HCT116 (cell line): ENCODE data around the gene DDX20. TPM values are rescaled to one million over a fixed set of nuclear protein-coding genes. Genes with fewer than 3 reads are reported as not detected.

Experiments used
- ATAC-seq: fragments of 200-7000 bp; cut with Tn5 transposase; 2 replicates; pipeline ENCODE4 v1.9.1; 2020; ENCODE audit warnings: mild to moderate bottlenecking, moderate library complexity
- BruUV-seq: library from RNA; stranded (reverse); fragments of 400-500 nt; replicated peaks from 2 replicates; lab custom pipeline; 2021; lab: Mats Ljungman, UMichigan
- CTCF ChIA-PET: fragments of 300-600 bp; sonication (Branson Sonifier 250); formaldehyde crosslinking; loops from one replicate; lab custom pipeline; 2021; ENCODE audit warnings: antibody characterized with exemption; lab: Charles Lee
- POLR2A ChIA-PET: fragments of 300-600, 350-600 bp; sonication (Branson Sonifier 250); formaldehyde crosslinking; loops from one replicate; lab custom pipeline; 2021; ENCODE audit warnings: antibody characterized with exemption; lab: Charles Lee
- RAD21 ChIA-PET, 2 experiments: fragments of 300-600 bp; sonication (Branson Sonifier 250); formaldehyde crosslinking; loops; one replicate each; lab custom pipeline; 2023; ENCODE audit warnings: low total read pairs in 2 of 2; ENCODE audit not compliant: uncharacterized antibody in 2 of 2, unreplicated experiment in 2 of 2, low non-redundant PET in 1 of 2; lab: Charles Lee
- DNase-seq: peaks from one replicate; pipeline ENCODE4 v3.0.0-alpha.2; 2010; ENCODE audit warnings: low read depth, low spot score
- H2AFZ ChIP-seq: fragments of 200-600 bp; shearing (Covaris generic), sonication (generic); 2 replicates; pipeline ENCODE4 v1.6.1; 2017; ENCODE audit warnings: low read depth, mixed run types, mixed read lengths, antibody characterized with exemption, low read length; ENCODE audit not compliant: poor library complexity, severe bottlenecking
- H3K27ac ChIP-seq: 2 replicates; pipeline ENCODE4 v1.5.1; 2012; ENCODE audit warnings: low read depth, low read length
- H3K27me3 ChIP-seq: fragments of 200-600 bp; sonication (generic); 2 replicates; pipeline ENCODE4 v1.6.1; 2016; ENCODE audit warnings: mixed run types, low read length, mixed read lengths; ENCODE audit not compliant: insufficient read depth
- H3K36me3 ChIP-seq, 2 experiments: fragments of 200-500 bp in 1 of 2; fragments of 200-600 bp in 1 of 2; sonication (Bioruptor generic) in 1 of 2; sonication (generic) in 1 of 2; 2 replicates each; pipeline versions ENCODE4 v1.5.1 to v1.6.1; 2014 to 2016; ENCODE audit warnings: low read length in 2 of 2, inconsistent platforms in 1 of 2, mixed read lengths in 1 of 2, mixed run types in 1 of 2; ENCODE audit not compliant: insufficient read depth in 2 of 2, control insufficient read depth in 1 of 2
- H3K4me1 ChIP-seq, 2 experiments: fragments of 200-600 bp in 1 of 2; sonication (generic) in 1 of 2; 2 replicates each; pipeline versions ENCODE4 v1.5.1 to v1.6.1; 2012 to 2017; ENCODE audit warnings: low read length in 2 of 2, inconsistent platforms in 1 of 2, mild to moderate bottlenecking in 1 of 2, mixed read lengths in 1 of 2, mixed run types in 1 of 2, moderate library complexity in 1 of 2; ENCODE audit not compliant: insufficient read depth in 2 of 2, control insufficient read depth in 1 of 2
- H3K4me2 ChIP-seq: fragments of 200-600 bp; sonication (generic); 2 replicates; pipeline ENCODE4 v1.6.1; 2017; ENCODE audit warnings: mixed run types, low read length, mixed read lengths
- H3K4me3 ChIP-seq, 2 experiments: fragments of 200-600 bp in 1 of 2; sonication (generic) in 1 of 2; replicated peaks in 1 of 2; 2 replicates each; pipeline ENCODE4 v1.5.1; 2011 to 2016; ENCODE audit warnings: low read length in 2 of 2, control low read depth in 1 of 2, low read depth in 1 of 2, mild to moderate bottlenecking in 1 of 2, mixed read lengths in 1 of 2, mixed run types in 1 of 2
- H3K79me2 ChIP-seq: fragments of 200-600 bp; sonication (generic); 2 replicates; pipeline ENCODE4 v1.6.1; 2017; ENCODE audit warnings: mild to moderate bottlenecking, mixed run types, low read length, moderate library complexity, mixed read lengths; ENCODE audit not compliant: insufficient read depth
- H3K9ac ChIP-seq: fragments of 200-600 bp; sonication (generic); 2 replicates; pipeline ENCODE4 v1.6.1; 2016; ENCODE audit warnings: low read length, mixed read lengths
- H3K9me2 ChIP-seq: fragments of 200-600 bp; sonication (generic), shearing (Covaris generic); 2 replicates; pipeline ENCODE4 v1.6.1; 2017; ENCODE audit warnings: mixed run types, mild to moderate bottlenecking, moderate library complexity; ENCODE audit not compliant: insufficient read depth
- H3K9me3 ChIP-seq, 2 experiments: fragments of 200-500 bp in 1 of 2; fragments of 200-600 bp in 1 of 2; sonication (Bioruptor generic) in 1 of 2; sonication (generic) in 1 of 2; 2 replicates each; pipeline ENCODE4 v1.6.1; 2014 to 2017; ENCODE audit warnings: low read length in 2 of 2, mixed read lengths in 2 of 2, inconsistent platforms in 1 of 2, low read depth in 1 of 2, mild to moderate bottlenecking in 1 of 2, mixed run types in 1 of 2, moderate library complexity in 1 of 2; ENCODE audit not compliant: control insufficient read depth in 1 of 2, insufficient read depth in 1 of 2
- H4K20me1 ChIP-seq: fragments of 200-600 bp; sonication (generic), shearing (Covaris generic); 2 replicates; pipeline ENCODE4 v1.6.1; 2017; ENCODE audit warnings: mixed run types, mild to moderate bottlenecking, moderate library complexity; ENCODE audit not compliant: insufficient read depth
- ATF3 ChIP-seq: IDR thresholded peaks from 2 replicates; pipeline ENCODE4 v1.6.1; 2012
- CBX3 ChIP-seq: IDR thresholded peaks from 2 replicates; pipeline ENCODE4 v1.6.1; 2012; ENCODE audit warnings: low read depth
- EGR1 ChIP-seq: IDR thresholded peaks from 2 replicates; pipeline ENCODE4 v1.6.1; 2012; ENCODE audit warnings: low read depth
- EZH2phosphoT487 ChIP-seq: fragments of 200-600 bp; IDR thresholded peaks from 2 replicates; pipeline ENCODE4 v1.6.1; 2018; ENCODE audit warnings: antibody characterized with exemption, borderline replicate concordance
- JUND ChIP-seq: IDR thresholded peaks from 2 replicates; pipeline ENCODE4 v1.6.1; 2012
- POLR2A ChIP-seq: IDR thresholded peaks from 2 replicates; pipeline ENCODE4 v1.7.0; 2011; ENCODE audit warnings: borderline replicate concordance; ENCODE audit not compliant: insufficient read depth, insufficient read length; ENCODE audit errors: extremely low read depth
- POLR2AphosphoS5 ChIP-seq: IDR thresholded peaks from 2 replicates; pipeline ENCODE4 v1.6.1; 2011; ENCODE audit warnings: mild to moderate bottlenecking, low read depth, low read length, moderate library complexity
- RAD21 ChIP-seq: IDR thresholded peaks from 2 replicates; pipeline ENCODE4 v1.6.1; 2012; ENCODE audit warnings: low read depth, mild to moderate bottlenecking
- SRF ChIP-seq: IDR thresholded peaks from 2 replicates; pipeline ENCODE4 v1.6.1; 2012; ENCODE audit warnings: low read depth
- YY1 ChIP-seq: IDR thresholded peaks from 2 replicates; pipeline ENCODE4 v1.6.1; 2011; ENCODE audit warnings: low read length, low read depth, moderate library complexity, mild to moderate bottlenecking; ENCODE audit not compliant: insufficient replicate concordance; ENCODE audit errors: extremely low read depth
- ZBTB33 ChIP-seq: IDR thresholded peaks from 2 replicates; pipeline ENCODE4 v1.6.1; 2011; ENCODE audit warnings: mild to moderate bottlenecking, low read length, moderate library complexity; ENCODE audit not compliant: insufficient replicate concordance; ENCODE audit errors: extremely low read depth
- ZFX ChIP-seq: fragments of 450-650 bp; IDR thresholded peaks from 2 replicates; pipeline ENCODE4 v1.6.1; 2017
- intact Hi-C: fragments of 100-400 bp; cut with micrococcal nuclease; formaldehyde crosslinking; loops from 2 replicates; pipeline ENCODE4 v1.10.0; 2022
- total RNA-seq: library from RNA; stranded (reverse); gene quantifications from one replicate; pipeline ENCODE4 v1.2.1, GENCODE V29; 2021; ENCODE audit not compliant: unreplicated experiment

The DDX20 gene
- total RNA-seq, 1 experiment from 2014 or later = 14.9 TPM

DNA sequence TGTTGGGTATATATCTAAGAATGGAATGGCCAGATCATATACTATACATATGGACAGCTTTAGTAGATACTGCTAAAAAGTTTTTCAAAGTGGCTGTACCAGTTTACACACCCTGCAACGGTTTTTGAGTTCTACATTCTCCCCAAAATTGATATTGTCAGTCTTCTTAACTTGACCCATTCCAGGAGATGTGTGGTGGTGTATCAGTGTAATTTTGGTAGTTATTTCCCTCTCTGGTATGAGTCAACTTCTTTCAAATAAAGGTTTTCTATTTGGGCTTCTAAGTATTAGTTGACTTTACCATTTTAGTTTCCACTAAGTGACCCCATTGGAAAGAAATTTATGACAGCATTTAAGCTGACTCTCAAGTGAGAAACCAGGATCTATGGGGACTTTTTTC lies 45.7 kb upstream of the DDX20 start (continued):
- TF ChIP-seq POLR2A = no peak
- TF ChIP-seq, all 23 proteins: peak for 0

- Histone ChIP-seq H2AFZ (no peak overlapping the region), H3K9ac (no peak overlapping the region), H3K9me3 (no peaks in the 10 kb centered on the region), H3K9me2 (no peaks in the 10 kb centered on the region), H3K4me3 (no peak overlapping the region), H4K20me1 (no peaks in the 10 kb centered on the region), H3K79me2 (no peaks in the 10 kb centered on the region), H3K36me3 (no peaks in the 10 kb centered on the region), H3K27ac (no peak overlapping the region), H3K4me1 (no peaks in the 10 kb centered on the region), H3K27me3 (no peaks in the 10 kb centered on the region), H3K4me2 (no peak overlapping the region)
- DNase-seq (no peak), ATAC-seq (no peak)
- POLR2A ChIA-PET = no interaction called here
- intact Hi-C loops = no loop called here
- TF ChIP-seq ATF3 (no peak), EGR1 (no peak), POLR2A (no peak), ZBTB33 (no peak), CBX3 (no peak), JUND (no peak), EZH2phosphoT487 (no peak), YY1 (no peak), POLR2AphosphoS5 (no peak), SRF (no peak), RAD21 (no peak), ZFX (no peak)
- RAD21 ChIA-PET = no interaction called here
- no TSS peak for BruUV-seq
- CTCF ChIA-PET = interaction anchor here (5.0 kb wide), 1 partner anchor 52 kb away, joined by 38 read pairs; no protein-coding TSS in a partner anchor
Observed at GRCh38 chr1:111716333-111716732, 39.4 kb upstream of the DDX20 start.
